RCC 7860 (cell line): ENCODE data around the gene DISP1.
"Not testable (repeated sequence)": the region's sequence is repeated elsewhere in the genome, so short reads cannot be mapped to it uniquely, and the experiment has no call there.

Experiments used
- DNase-seq: peaks from one replicate; pipeline ENCODE4 v3.0.0-alpha.2; 2015; ENCODE audit warnings: low spot score
- FAIRE-seq: peaks from 2 replicates; lab custom pipeline; 2012; peaks lifted over from hg19 to GRCh38; lab: Jason Lieb, UNC

The DISP1 gene

GRCh38 chr1:222845763-222846162 lies 30.9 kb downstream of the DISP1 start:
- FAIRE-seq: no peak
- DNase-seq: no peak

- not testable (repeated sequence) for FAIRE-seq, DNase-seq
Measured at GRCh38 chr1:222850550-222850949, 35.7 kb downstream of the DISP1 start.

GRCh38 chr1:222852326-222852725 lies 37.5 kb downstream of the DISP1 start:
- DNase-seq (no peak), FAIRE-seq (no peak)

- DNase-seq (no peak), FAIRE-seq (no peak)
Measured at GRCh38 chr1:222861062-222861461, 46.2 kb downstream of the DISP1 start.
